ENCODE data around the gene NHERF1.

GRCh38 chr17:74803388-74803930 lies 55.0 kb downstream of the NHERF1 start:
- TF ChIP-seq ZFP3 (CRISPR knock-in tag; IDR thresholded peaks at IDR 0.05) (no peak), RARB (CRISPR knock-in tag; IDR thresholded peaks at IDR 0.05) (no peak), ZNF70 (CRISPR knock-in tag; IDR thresholded peaks at IDR 0.05) (no peak), ARNTL (CRISPR knock-in tag; IDR thresholded peaks at IDR 0.05; ENCODE audit: borderline replicate concordance, low read depth) (no peak), ESRRG (CRISPR knock-in tag; IDR thresholded peaks at IDR 0.05) (no peak), OSR1 (CRISPR knock-in tag; IDR thresholded peaks at IDR 0.05) (no peak), CSDC2 (CRISPR knock-in tag; IDR thresholded peaks at IDR 0.05) (no peak), ZFP30 (CRISPR knock-in tag; IDR thresholded peaks at IDR 0.05) (no peak), PATZ1 (CRISPR knock-in tag; IDR thresholded peaks at IDR 0.05; ENCODE audit: borderline replicate concordance) (no peak), BACH2 (CRISPR knock-in tag; IDR thresholded peaks at IDR 0.05; ENCODE audit: borderline replicate concordance) (no peak), TSHZ2 (CRISPR knock-in tag; IDR thresholded peaks at IDR 0.05) (no peak), CREB5 (CRISPR knock-in tag; IDR thresholded peaks at IDR 0.05; ENCODE audit: low read depth) (no peak), PPARA (CRISPR knock-in tag; IDR thresholded peaks at IDR 0.05; ENCODE audit: borderline replicate concordance) (no peak)
- TF ChIP-seq, protein P1, sequence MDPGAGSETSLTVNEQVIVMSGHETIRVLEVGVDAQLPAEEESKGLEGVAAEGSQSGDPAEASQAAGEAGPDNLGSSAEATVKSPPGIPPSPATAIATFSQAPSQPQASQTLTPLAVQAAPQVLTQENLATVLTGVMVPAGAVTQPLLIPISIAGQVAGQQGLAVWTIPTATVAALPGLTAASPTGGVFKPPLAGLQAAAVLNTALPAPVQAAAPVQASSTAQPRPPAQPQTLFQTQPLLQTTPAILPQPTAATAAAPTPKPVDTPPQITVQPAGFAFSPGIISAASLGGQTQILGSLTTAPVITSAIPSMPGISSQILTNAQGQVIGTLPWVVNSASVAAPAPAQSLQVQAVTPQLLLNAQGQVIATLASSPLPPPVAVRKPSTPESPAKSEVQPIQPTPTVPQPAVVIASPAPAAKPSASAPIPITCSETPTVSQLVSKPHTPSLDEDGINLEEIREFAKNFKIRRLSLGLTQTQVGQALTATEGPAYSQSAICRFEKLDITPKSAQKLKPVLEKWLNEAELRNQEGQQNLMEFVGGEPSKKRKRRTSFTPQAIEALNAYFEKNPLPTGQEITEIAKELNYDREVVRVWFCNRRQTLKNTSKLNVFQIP (CRISPR knock-in tag; IDR thresholded peaks at IDR 0.05; ENCODE audit: borderline replicate concordance, low read depth): no peak

Data from SK-N-SH treated with all-trans-retinoic acid at 6 μM for 48 hours (cell line).